Measurements from ENCODE around the gene PCDHGA9.
"Not testable (repeated sequence)": the region's sequence is repeated elsewhere in the genome, so short reads cannot be mapped to it uniquely, and the experiment has no call there.

The PCDHGA9 gene

DNA sequence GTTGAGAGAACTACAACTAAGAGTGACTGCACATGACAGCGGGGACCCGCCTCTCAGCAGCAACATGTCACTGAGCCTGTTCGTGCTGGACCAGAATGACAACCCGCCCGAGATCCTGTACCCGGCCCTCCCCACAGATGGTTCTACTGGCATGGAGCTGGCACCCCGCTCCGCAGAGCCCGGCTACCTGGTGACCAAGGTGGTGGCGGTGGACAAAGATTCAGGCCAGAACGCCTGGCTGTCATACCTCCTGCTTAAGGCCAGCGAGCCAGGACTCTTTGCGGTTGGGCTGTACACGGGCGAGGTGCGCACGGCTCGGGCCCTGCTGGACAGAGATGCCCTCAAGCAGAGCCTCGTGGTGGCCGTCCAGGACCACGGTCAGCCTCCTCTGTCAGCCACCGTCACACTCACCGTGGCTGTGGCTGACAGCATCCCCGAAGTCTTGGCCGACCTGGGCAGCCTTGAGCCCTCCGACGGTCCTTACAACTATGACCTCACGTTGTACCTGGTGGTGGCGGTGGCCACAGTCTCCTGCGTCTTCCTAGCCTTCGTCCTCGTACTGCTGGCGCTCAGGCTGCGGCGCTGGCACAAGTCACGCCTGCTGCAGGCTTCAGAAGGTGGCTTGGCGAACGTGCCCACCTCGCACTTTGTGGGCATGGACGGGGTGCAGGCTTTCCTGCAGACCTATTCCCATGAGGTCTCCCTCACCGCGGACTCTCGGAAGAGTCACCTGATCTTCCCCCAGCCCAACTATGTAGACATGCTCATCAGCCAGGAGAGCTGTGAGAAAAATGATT lies 17.9 kb upstream of the PCDHGA9 start:
- TF ChIP-seq, protein P1, sequence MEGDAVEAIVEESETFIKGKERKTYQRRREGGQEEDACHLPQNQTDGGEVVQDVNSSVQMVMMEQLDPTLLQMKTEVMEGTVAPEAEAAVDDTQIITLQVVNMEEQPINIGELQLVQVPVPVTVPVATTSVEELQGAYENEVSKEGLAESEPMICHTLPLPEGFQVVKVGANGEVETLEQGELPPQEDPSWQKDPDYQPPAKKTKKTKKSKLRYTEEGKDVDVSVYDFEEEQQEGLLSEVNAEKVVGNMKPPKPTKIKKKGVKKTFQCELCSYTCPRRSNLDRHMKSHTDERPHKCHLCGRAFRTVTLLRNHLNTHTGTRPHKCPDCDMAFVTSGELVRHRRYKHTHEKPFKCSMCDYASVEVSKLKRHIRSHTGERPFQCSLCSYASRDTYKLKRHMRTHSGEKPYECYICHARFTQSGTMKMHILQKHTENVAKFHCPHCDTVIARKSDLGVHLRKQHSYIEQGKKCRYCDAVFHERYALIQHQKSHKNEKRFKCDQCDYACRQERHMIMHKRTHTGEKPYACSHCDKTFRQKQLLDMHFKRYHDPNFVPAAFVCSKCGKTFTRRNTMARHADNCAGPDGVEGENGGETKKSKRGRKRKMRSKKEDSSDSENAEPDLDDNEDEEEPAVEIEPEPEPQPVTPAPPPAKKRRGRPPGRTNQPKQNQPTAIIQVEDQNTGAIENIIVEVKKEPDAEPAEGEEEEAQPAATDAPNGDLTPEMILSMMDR (IDR thresholded peaks at IDR 0.05; ENCODE audit: low read depth, low read length, missing control alignments) = no peak
- DNase-seq (ENCODE audit: low read depth) = no peak
- H3K4me3 ChIP-seq (ENCODE audit: low read depth, low read length) = no peak overlapping the region

DNA sequence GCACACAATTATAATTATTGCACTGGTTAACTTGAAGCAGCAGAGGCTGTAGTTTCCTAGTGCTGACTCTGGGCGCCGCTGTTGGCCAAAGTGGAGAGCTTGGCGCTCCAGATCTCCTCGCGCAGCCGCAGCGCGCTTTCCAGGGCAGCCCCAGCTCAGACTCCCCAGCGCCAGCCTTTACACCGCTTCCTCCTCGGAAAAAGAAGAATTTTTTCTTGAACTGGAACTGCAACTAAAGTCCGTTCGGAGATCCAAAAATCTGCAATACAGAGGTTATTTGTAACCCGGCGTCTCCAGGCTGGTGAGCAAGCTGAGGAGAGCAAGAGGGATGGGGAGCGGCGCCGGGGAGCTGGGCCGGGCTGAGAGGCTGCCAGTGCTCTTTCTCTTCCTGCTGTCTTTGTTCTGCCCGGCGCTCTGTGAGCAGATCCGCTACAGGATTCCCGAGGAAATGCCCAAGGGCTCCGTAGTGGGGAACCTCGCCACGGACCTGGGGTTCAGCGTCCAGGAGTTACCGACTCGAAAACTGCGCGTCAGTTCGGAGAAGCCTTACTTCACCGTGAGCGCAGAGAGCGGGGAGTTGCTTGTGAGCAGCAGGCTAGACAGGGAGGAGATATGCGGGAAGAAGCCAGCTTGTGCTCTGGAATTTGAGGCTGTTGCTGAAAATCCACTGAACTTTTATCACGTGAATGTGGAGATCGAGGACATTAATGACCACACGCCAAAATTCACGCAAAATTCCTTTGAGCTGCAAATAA lies 14.8 kb upstream of the PCDHGA9 start, which contains the start of gene PCDHGB4:
TSS of gene PCDHGB4 (plus strand) at position 142 of the 755 bp plus-strand sequence. CDS start at position 329, 187 bp downstream.
- DNase-seq (ENCODE audit: low read depth); H3K4me3 ChIP-seq (ENCODE audit: low read depth, low read length): not testable (repeated sequence)

GRCh38 chr5:141388661-141389060 lies 13.9 kb upstream of the PCDHGA9 start:
- TF ChIP-seq, protein P1 (IDR thresholded peaks at IDR 0.05; ENCODE audit: low read depth, low read length, missing control alignments) = no peak
- no peak for DNase-seq (ENCODE audit: low read depth)
- no peak overlapping the region for H3K4me3 ChIP-seq (ENCODE audit: low read depth, low read length)

DNA sequence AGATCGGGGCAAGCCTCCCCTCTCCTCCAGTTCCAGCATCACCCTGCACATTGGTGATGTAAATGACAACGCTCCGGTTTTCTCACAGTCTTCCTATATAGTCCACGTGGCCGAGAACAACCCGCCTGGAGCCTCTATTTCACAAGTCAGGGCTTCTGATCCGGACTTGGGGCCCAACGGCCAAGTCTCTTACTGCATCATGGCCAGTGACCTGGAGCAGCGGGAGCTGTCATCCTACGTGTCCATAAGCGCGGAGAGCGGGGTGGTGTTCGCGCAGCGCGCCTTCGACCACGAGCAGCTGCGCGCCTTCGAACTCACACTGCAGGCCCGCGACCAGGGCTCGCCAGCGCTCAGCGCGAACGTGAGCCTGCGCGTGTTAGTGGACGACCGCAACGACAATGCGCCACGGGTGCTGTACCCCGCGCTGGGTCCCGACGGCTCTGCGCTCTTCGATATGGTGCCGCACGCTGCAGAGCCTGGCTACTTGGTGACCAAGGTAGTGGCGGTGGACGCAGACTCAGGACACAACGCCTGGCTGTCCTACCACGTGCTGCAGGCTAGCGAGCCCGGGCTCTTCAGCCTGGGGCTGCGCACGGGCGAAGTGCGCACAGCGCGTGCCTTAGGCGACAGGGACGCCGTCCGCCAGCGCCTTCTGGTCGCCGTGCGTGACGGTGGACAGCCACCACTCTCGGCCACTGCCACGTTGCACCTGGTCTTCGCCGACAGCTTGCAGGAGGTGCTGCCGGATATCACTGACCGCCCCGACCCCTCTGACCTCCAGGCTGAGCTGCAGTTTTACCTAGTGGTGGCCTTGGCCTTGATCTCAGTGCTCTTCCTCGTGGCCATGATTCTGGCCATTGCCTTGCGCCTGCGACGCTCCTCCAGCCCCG lies 13.2 kb upstream of the PCDHGA9 start:
- DNase-seq (ENCODE audit: low read depth) = no peak
- TF ChIP-seq, protein P1 (IDR thresholded peaks at IDR 0.05; ENCODE audit: low read depth, low read length, missing control alignments) = no peak
- H3K4me3 ChIP-seq (ENCODE audit: low read depth, low read length) = no peak overlapping the region

DNA sequence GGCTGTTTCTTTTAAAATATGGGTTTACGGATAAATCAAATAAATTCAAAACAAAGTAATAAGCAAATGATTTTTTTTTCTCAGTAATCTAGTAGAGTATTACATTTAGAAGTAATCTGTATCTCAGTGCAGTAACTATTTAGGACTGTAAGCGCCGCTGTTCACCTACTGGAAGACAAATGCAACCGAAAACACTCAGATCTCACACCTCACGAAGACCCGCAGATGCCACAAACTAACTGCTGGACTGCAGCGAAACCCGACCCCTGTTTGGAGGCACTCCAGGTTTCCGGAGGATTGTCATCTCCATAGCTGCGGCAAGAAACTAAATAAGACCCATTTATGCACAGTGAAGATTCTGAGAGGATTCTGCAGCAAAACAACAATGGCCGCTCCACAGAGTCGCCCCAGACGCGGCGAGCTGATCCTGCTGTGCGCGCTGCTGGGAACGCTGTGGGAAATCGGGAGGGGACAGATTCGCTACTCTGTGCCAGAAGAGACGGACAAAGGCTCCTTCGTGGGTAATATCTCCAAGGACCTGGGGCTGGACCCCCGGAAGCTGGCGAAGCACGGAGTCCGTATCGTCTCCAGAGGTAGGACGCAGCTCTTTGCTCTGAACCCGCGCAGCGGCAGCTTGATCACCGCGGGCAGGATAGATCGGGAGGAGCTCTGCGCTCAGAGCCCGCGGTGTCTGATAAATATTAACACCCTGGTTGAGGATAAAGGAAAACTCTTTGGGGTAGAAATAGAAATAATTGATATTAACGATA lies 10.0 kb upstream of the PCDHGA9 start, which contains the start of gene PCDHGA8:
TSS of gene PCDHGA8 (plus strand) at position 205 of the 770 bp plus-strand sequence. CDS start at position 386, 181 bp downstream.
- H3K4me3 ChIP-seq (ENCODE audit: low read depth, low read length) = no peak within 1 kb of the TSS
- TF ChIP-seq, protein P1 (IDR thresholded peaks at IDR 0.05; ENCODE audit: low read depth, low read length, missing control alignments) = peak; percentile 9
- no peak for DNase-seq (ENCODE audit: low read depth)

- TF ChIP-seq, protein P1 (IDR thresholded peaks at IDR 0.05; ENCODE audit: low read depth, low read length, missing control alignments) = no peak
- no peak for DNase-seq (ENCODE audit: low read depth)
- H3K4me3 ChIP-seq (ENCODE audit: low read depth, low read length) = no peak overlapping the region
Measured at GRCh38 chr5:141393267-141393666, 9.3 kb upstream of the PCDHGA9 start.

DNA sequence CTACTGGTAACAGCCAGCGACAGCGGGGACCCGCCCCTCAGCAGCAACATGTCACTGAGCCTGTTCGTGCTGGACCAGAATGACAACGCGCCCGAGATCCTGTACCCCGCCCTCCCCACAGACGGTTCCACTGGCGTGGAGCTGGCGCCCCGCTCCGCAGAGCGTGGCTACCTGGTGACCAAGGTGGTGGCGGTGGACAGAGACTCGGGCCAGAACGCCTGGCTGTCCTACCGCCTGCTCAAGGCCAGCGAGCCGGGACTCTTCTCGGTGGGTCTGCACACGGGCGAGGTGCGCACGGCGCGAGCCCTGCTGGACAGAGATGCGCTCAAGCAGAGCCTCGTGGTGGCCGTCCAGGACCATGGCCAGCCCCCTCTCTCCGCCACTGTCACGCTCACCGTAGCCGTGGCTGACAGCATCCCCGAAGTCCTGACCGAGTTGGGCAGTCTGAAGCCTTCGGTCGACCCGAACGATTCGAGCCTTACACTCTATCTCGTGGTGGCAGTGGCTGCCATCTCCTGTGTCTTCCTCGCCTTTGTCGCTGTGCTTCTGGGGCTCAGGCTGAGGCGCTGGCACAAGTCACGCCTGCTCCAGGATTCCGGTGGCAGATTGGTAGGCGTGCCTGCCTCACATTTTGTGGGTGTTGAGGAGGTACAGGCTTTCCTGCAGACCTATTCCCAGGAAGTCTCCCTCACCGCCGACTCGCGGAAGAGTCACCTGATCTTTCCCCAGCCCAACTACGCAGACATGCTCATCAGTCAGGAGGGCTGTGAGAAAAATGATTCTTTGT lies 8.0 kb upstream of the PCDHGA9 start:
- not testable (repeated sequence) for H3K4me3 ChIP-seq (ENCODE audit: low read depth, low read length); DNase-seq (ENCODE audit: low read depth)

Data from GM12864 (cell line).